HG02571 (cell line): ENCODE results near the gene PRKAR1B.
"Not testable (repeated sequence)": the region's sequence is repeated elsewhere in the genome, so short reads cannot be mapped to it uniquely, and the experiment has no call there.

Source experiments
- ATAC-seq: cut with Tn5 transposase; IDR thresholded peaks from one replicate; pipeline ENCODE4 v1.9.1; 2021; ENCODE audit warnings: mild to moderate bottlenecking, moderate library complexity; ENCODE audit not compliant: unreplicated experiment

Gene PRKAR1B

DNA sequence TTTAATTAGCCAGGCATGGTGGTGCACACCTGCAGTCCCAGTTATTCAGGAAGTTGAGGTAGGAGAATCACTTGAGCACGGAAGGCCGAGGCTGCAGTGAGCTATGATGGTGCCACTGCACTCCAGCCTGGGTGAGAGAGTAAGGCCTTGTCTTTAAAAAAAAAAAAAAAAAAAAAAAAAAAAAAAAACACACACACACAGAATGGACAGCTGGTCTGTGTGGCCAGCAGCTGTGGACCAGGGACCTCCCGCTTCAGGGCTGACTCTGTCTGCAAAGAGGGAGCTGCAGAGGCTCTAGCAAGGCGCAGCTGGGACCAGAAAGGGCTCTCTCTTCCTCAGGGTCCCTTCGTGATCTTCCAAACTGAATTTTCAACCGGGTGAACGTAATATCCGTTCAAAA, 54.2 kb downstream of the PRKAR1B start:
- no peak for ATAC-seq

DNA sequence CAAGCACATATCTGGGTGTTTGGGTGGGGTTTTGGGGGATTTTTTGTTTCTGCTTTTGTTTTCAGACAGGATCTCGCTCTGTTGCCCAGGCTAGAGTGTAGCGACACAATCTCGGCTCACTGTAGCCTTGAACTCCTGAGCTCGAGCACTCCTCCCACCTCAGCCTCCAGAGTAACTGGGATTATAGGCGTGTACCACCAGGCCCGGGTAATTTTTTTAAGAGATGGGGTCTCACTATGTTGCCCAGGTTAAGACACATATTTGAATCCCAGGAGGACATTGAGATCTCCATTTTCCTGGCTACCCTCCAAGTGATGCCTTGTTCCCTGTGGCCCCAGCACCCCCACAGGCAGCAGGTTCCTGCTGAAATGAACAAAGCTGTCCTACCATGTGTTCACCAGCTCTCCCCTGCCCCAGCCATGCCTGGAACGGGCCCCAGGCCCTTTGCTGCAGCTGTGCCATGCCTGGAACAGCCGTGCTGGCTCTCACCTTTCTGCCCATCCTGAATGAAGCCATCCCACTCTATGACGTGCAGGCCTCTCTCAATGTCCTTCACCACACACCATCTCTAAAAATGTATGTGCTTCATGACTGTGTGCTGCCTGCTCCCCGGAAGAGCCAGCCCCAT, 55.6 kb downstream of the PRKAR1B start:
- ATAC-seq: no peak

DNA sequence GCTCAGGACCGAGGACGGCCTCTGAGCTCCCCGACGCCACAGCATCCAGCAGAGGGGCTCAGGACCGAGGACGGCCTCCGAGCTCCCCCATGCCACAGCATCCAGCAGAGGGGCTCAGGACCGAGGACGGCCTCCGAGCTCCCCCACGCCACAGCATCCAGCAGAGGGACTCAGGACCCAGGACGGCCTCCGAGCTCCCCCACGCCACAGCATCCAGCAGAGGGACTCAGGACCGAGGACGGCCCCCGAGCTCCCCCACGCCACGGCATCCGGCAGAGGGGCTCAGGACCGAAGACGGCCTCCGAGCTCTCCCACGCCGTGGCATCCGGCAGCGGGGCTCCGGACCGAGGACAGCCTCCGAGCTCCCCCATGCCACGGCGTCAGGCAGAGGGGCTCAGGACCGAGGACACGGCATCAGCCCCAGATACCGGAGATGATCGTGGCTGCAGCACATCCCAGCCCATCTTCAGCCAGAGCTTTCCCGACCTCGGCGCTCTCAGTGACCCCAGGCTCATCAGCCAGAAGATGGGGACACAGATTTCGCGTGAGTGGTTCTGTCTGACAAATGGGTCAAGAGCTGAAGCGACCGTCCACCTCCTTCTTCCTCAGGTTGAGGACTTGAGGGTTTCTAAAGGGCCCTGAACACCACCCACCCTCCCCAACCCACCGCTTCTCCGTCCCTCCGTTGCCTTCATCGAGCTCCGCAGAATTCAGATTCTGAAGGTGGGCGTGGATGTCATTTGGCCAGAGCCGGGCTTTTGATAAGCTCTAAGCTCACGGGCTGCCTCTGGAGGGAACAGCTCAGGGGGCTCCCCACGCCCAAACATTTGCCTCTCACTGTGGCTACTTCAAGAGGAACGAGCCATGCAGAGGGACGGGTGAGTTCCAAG, 56.3 kb downstream of the PRKAR1B start:
- no peak for ATAC-seq

- ATAC-seq: no peak
Measured at GRCh38 chr7:668958-669357, 58.1 kb downstream of the PRKAR1B start.

DNA sequence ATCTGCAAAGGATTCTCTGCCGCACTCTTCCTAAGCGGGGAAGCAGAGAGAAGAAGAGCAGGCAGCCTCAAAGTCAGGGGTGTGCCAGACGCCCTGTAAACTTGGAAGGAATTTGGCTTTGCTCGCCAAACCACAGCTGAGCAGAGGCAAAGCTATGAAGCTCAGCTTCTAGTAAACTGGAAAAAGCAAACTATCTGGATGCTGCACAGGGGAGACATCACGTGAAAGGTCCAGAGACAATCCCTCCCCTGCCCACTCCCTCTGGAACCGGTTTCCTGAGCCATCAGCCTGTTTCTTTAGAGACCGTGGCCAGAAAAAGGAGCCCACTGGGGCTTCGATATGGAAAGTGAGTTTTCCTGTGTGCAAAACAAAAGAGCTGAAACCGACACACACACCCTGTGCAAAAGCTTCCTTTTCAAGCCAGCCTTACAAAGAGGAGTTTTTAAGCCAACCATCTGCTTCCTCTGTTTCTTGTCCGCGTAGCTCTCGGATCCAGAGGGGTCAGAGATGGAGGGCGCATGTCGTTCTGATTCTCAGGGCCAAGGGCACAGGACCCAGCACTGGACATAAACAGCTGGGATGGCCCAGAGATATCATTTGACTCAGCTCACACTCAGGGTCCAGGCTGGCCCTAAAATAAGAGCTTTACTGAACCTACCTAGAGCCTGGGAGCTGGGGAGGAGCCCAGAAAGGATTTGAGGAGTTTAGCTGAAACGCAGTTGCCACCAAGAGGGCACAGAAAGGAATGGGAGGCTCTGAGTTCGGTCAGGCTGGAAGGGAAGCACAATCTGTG, 58.7 kb downstream of the PRKAR1B start:
- no peak for ATAC-seq

DNA sequence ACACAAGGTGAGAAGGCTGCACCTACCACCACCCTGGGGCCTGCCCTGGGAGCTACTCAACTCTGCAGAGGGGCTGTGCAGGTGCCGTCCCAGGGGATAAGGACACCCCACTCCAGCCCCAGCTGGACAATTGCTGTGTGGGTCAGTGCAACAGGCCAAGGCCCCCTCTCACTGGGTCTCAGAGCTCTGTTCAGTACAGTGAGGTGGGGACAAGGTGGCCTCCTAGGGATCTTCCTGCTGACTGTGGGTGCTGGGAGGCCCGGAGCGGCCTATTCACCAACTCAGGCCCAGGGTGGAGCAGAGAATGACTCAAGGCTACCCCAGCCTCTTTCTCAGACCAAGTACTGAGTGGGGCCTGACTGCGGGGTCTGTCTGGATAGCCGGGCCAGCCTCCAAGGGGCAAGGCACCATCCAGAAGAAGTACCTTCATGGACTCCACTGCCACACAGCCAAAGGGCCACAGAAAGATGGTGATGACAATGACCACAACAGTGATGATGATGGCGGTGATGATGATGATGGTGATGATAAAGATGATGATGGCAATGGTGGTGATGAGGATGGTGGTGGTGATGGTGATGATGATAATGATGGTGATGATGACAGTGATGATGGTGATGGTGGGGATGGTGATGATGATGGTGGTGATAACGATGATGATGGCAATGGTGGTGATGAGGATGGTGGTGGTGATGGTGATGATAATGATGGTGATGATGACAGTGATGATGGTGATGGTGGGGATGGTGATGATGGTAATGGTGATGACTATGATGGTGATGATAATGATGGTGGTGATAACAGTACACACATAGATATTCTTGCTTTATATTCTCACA, 60.4 kb downstream of the PRKAR1B start:
- ATAC-seq: no peak

DNA sequence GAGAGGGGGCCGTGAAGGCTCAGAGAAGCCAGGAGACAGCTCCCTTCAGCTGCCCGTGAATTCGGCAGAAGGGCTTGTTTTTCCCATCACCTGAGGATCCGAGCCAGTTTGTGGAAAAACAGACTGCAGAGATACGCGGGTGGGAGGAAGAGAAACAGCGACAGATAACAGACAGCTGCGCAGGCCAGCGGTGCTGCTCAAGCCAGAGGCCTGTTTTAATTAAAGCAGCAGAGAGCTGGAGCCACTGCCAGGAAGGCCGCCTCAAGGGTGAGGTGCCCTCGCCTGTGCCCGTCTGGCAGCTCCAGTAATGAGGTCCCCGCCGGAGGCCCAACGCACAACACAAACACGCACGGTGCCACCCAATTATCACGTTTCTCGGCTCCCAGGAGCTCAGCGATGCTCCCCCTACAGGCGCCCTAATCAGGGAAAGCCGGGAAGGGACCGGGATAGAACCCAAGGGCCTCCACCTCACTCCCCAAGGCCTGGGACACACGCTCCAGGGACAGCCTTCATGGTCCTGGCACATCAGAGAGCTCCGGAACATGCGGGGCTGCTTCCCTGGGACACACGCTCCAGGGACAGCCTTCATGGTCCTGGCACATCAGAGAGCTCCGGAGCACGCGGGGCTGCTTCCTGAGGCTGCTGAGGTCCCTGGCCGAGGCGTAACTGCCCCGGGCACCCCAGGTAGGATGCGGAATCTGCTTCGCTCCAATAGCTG, 61.2 kb downstream of the PRKAR1B start:
- ATAC-seq: no peak

GRCh38 chr7:664997-665735, 61.9 kb downstream of the PRKAR1B start:
- no peak for ATAC-seq

DNA sequence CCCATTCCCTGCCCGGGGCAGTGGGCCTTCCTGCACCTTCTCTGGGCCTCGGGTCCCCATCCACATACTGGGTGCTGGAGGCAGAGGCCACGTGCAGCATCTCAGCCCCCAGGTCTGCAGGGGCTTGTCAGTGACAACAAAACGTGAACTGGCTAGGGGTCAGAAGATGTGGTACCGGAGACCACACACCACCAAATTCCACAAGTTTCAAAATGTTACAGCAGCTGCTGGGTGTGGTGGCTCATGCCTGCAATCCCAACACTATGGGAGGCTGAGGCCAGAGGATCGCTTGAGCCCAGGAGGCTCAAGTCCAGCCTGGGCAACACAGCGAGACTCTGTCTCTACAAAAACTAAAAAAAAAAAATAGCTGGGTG, 62.7 kb downstream of the PRKAR1B start:
- ATAC-seq: no peak

DNA sequence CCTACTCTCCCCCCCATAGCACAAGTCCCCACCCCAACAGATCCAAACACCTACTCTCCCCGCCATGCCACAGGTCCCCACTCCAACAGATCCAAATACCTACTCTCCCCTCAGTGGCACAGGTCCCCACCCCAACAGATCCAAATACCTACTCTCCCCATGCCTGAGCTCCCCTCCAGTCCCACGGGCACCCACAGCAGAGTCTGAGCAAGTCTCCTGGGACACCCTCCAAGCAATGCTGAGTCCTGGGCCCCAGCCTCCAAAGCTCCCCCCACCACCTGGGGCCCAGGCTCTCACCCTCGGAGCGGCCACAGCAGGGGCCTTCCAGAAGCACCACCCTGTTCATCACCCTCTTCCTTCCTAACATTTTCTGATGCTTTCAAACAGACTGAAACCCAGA, 64.5 kb downstream of the PRKAR1B start:
- no peak for ATAC-seq

DNA sequence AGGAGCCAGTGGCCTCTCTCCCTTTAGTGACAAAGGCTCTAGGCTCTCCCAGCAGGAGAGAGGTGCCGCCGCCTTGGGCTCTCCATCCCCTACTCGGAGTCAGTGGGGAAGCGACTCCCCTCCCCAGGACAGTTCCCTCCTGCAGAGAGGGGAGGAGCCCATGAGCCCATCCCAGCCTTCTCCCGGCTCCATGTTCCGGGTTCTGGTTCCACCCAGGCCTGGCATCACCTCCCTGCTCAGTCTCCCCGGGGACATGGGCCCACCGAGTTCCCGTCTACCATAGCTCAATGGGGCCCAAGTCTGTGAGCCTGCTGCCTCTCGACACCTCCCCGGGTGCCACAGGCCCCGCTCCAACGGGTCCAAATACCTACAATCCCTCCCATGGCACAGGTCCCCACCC, 67.1 kb downstream of the PRKAR1B start:
- no peak for ATAC-seq

DNA sequence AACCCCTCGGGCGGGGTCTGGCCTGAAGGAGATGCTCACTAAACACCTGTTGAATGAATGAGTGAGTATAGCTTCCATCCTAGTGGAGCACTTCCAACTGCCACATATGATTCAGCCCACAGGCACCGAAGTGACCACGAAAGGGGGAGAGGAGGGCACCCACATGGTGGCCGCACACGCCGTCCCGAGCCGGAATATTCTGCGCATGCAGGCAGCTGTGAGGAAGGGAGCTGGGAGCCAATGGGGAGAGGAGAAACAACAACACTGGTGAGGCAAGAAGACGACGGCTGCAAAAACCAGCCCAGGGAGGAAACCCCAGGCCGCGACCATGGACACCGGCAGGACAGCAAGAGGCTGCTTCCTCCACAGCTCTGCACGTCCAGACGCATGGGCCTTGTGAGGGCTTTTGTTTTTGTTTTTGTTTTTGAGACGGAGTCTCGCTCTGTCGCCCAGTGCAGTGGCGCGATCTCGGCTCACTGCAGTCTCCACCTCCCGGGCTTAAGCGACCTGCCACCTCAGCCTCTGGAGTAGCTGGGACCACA, 67.7 kb downstream of the PRKAR1B start:
- no peak for ATAC-seq

DNA sequence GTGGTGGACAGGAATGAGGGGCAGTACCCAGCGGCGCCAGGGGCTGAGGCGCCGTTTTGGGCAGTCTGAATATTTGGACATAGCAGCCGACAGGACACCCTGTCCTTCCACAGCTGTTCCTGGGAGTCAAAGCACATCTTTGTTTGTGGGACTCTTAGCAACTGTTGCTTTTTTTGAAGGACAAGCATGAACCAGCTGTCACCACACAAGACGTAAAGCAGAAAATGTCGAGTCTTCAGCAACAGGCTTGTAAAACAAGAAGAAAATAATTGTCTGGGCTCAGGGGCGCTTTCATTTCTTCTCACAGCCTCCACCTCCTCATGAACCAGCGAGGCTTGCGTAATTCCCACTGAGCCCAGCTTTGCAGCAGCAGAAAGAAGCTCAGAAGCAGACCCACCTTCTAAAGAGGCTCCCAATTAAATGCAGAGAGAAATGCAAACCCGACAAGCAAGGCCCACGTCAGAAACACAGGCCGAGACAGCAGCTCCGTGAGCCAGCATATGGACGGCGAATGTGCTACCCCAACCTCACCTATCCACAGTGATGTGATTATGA, 69.4 kb downstream of the PRKAR1B start:
- no peak for ATAC-seq

- not testable (repeated sequence) for ATAC-seq
Measured at GRCh38 chr7:657010-657409, 70.1 kb downstream of the PRKAR1B start.

- ATAC-seq: no peak
Measured at GRCh38 chr7:655758-656157, 71.3 kb downstream of the PRKAR1B start.

DNA sequence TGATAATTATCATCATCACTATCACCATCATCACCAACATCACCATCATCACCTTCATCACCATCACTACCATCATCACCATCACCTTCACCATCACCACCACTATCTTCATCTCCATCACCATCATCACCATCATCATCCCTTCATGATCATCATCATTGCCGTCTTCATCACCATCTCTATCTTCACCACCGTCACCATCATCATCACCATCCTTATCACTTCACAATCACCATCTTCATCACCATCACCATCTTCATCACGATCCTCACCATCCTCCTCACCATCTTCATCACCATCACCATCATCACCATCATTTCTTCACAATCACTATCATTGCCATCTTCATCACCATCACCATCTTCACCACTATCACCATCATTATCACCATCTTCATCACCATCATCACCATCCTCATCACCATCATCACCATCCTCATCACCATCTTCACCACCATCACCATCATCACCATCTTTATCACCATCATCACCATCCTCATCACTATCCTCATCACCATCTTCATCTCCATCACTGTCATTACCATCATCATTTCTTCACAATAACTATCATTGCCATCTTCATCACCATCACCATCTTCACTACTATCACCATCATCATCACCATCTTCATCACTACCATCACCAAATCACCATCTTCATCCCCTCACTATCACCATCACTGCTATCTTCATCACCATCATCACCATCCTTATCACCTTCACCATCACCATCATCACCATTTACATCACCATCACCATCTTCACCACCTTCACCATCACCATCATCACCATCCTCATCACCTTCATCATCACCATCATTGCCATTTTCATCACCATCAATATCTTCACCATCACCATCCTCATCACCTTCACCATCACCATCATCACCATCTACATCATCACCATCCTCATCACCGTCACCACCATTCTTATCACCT, 73.0 kb downstream of the PRKAR1B start:
- no peak for ATAC-seq

DNA sequence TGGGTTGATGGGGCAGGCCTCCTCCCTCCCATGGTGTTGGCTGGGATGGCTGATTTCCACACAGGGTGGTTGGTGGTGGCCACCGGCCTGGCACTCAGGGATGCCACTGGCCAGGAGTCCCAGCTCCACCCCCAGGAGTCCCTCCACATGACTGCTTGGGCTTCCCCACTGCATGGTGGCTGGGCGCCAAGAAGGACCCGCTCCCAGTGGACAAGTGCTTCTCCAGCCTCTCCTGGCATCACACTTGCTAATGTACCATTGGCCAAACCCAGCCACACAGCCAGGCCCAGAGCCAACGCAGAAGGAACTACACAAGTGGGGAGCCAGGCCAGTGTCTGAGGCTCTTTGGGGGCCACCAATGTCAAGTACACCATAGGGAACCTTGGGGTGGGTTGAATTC, 74.2 kb downstream of the PRKAR1B start:
- ATAC-seq: no peak

DNA sequence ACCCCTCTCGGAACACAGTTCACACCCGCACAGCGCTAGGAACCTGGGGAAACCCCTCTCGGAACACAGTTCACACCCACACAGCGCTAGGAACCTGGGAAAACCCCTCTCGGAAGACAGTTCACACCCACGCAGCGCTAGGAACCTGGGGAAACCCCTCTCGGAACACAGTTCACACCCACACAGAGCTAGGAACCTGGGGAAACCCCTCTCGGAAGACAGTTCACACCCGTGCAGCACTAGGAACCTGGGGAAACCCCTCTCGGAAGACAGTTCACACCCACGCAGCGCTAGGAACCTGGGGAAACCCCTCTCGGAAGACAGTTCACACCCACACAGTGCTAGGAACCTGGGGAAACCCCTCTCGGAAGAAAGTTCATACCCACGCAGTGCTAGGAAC, 74.9 kb downstream of the PRKAR1B start:
- ATAC-seq: not testable (repeated sequence)
